HCT116 (cell line): ENCODE measurements around the gene MARCHF2.

Experiments
- CTCF ChIP-seq, 3 experiments: fragments of 200-600 bp in 1 of 3; sonication (generic) in 1 of 3; IDR thresholded peaks in 2 of 3; conservative IDR thresholded peaks in 1 of 3; 2 replicates each; pipeline ENCODE4 v1.5.1; 2012 to 2017; ENCODE audit warnings: low read depth in 2 of 3, low read length in 2 of 3, antibody characterized with exemption in 1 of 3, borderline replicate concordance in 1 of 3, control low read depth in 1 of 3, mild to moderate bottlenecking in 1 of 3, mixed read lengths in 1 of 3, mixed run types in 1 of 3, moderate library complexity in 1 of 3; ENCODE audit not compliant: insufficient read depth in 1 of 3
- EZH2 ChIP-seq: fragments of 200-600 bp; sonication (generic); IDR thresholded peaks from 2 replicates; pipeline ENCODE4 v1.6.1; 2017; ENCODE audit warnings: antibody characterized with exemption, mixed run types
- ZFX ChIP-seq: fragments of 450-650 bp; IDR thresholded peaks from 2 replicates; pipeline ENCODE4 v1.6.1; 2017
- ZNF274 ChIP-seq: fragments of 200-500 bp; sonication (Bioruptor generic); IDR thresholded peaks from 2 replicates; pipeline ENCODE4 v1.6.1; 2014; ENCODE audit warnings: mild to moderate bottlenecking, low read depth, low read length, inconsistent platforms

DNA sequence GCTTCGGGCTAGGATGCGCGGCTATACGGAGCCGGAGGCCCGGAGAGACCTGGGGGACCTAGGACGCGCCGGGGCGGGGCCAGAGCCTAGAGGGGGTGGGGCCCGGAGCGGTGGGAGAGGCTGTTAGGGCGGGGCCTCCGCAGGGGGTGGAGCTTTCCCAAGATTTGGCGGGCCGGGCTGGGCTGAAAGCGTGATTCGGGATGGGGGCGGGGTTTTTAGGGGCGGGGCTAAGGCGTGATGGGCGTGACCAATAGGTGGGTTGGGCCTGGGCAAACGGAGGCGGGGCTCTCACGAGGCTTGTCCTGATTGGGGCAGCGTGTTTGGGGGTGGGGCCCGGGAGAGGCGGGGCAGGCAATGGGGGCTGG, 22.5 kb upstream of the MARCHF2 start:
- TF ChIP-seq ZNF274 (no peak), EZH2 (no peak), ZFX (no peak), CTCF (IDR thresholded peaks at IDR 0.05 in 2 of 3, conservative IDR thresholded peaks at IDR 0.05 in 1 of 3; ENCODE audit: borderline replicate concordance in 1 of 3, insufficient read depth in 1 of 3, low read depth in 2 of 3, low read length in 2 of 3) (no peak)
